GM18858 (cell line): ENCODE measurements around the gene FLT3.

Experiments used
- ATAC-seq: cut with Tn5 transposase; IDR thresholded peaks from one replicate; pipeline ENCODE4 v1.9.1; 2021; ENCODE audit not compliant: unreplicated experiment

FLT3 gene

DNA sequence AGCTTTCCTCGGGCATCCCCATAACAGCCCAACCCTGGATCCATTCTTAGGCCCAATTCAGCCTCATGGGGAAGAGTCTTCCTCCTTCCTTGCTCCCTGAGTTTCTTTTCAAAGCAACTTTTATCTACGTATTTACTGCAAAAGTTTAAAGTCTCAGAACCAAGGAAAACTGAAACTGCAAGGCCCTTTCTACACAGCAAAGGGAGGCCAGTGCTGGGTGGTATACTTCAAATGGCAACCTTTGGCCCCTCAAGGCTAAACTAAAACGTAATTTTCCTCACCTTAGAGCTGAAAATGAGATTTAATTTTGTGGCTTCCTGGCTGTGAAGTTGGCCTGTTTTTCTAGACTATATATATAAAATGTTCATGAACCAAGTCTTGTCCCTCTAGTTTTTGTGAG is 136.9 kb downstream of the FLT3 start:
- no peak for ATAC-seq

DNA sequence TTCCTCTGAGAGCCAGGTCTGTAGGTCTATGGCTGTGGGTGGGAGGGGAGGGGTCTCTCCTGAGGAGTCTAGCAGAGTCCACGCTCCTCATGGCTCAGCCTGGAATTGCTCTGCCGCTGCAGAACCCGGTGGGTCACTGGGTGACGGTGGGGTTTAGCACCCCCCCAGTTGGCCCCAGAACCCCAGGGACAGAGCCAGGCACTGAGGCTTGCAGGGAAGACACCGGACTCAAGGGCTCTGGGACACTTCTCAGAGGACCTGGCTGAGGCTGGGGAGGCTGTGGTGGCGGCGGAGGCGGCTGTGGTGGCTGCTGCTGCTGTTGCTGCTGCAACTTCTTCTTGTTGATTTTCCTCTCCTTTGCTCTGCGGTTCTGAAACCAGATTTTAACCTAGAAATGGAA is 137.4 kb downstream of the FLT3 start:
- no peak for ATAC-seq

DNA sequence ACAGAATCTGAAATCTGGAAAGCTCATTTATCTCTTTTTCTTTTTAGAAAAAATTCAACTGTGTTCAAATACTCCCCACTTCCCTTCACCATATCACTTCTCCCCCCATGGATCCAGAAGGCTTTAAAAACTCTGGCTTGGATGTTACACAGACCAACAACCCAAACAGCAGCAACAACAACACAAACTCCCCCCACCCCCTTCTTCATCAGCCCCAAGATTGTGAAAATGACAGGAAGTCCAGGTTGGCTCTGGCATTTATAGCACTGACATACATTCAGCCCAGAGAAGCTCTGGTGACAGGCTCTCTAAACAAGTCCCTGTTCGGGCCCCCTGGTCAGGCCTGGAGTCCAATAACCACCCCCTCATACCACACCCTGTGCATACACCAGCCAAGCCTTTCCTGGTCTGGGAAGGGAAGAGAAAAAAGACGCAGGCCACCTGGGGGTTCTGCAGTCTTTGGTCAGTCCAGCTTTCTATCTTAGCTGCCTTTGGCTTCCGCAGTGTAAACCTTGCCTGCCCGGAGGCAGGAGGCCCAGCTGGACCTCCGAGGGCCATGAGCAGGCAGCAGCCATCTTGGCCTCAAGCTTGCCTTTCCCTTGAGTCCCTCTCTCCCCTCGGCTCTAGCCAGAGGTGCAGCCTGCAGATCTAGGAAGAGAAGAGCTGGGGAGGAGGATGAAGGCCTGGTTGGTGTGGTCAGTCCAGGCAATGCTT is 138.1 kb downstream of the FLT3 start:
- no peak for ATAC-seq

DNA sequence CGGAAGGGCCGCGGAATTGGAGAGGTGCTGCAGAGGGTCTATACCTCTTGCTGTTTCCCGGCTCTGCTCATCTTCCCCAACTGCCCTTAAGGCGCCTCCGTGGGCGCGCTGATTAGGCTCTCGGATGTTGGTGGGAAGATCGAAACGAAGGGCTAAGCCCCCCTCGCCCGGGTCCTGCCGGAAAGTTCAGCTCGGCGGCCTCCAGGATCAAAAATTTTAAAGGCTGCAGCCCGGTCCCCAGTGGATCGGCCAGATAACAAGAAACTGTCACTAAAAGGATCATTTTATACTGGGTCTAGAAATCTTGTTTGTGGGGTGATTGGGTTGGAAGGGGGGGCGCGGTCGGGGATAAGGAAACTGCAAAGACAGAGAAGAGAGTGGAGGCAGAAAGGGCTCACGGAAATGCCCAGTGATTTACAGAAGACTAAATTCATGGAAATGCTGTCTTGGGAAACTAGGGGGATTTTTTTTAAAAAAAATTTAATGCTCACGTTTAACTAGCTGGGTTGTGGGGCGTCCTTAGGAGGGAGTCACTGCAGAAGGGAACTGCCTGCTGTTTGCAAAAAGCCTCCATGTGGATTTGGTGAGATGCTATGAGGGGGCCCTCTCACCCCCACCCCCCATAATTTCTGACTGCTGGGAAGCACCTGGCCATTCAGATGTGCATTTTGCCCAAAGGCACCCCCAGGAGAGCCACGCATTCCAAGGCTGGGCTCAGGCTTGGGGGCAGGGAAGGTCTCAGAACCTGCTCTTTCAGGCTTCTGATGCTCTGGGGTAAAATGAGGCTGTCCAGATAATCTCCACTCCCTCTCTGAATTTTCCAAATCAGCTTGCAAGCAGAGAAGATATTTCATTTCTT is 138.9 kb downstream of the FLT3 start:
- ATAC-seq, result no peak

DNA sequence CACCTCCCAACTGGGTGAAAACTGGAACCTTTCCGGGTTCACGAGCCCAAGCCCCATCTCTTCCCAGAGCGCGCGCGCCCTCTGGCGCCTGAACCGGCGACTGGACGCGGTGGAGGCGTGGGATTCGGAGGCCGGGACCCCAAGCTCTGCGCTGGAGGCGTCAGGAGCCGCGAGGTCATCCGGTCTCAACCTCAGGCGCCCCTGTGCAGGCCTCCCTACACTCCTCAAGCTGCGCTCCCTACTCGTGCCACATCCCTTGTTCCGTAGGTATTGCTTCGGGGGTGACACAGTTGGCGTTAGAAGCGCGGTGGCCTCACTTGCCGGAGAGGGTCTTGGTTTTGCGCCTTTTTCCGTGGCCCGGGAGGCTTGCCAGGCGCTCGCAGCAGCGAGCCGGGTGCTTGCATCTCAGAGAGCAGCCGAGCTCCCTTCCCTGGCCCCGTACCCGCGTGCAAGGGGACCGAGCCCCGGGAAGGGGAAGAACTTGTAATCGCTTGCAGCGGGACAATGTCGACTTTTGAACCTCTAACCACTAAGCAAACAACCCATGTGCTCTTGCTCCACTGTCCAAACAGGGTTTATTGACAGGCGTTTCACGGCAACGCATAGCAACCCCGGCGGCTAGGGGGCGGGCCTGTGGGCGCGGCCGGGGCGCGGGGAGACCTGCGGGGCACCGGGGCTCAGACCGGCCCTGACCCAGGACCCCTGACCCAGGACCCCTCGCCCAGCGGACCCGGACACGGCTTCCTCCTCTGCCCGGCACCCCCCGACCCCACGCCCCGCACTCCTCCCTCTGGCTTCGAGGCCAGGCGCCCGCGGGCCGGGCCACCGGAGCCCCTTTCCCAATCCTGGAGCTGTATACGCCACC is 139.8 kb downstream of the FLT3 start:
- no peak for ATAC-seq

DNA sequence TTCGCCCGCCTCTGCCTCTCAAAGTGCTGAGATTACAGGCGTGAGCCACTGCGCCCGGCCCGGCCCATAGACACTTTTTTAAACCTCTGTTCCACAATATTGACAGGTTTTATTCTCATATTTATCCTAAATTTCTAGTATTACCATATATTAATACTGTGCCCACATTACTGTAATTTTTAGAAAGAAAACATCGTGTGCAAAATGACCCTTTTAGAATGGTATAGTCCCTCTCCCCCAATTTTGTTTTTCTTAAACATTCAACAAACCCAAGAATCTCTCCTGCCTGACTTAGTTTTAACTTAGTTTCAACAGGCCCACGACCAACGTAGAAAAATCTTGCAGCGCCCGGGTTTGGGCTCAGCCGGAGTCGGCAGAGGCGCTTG is 140.4 kb downstream of the FLT3 start:
- no peak for ATAC-seq

DNA sequence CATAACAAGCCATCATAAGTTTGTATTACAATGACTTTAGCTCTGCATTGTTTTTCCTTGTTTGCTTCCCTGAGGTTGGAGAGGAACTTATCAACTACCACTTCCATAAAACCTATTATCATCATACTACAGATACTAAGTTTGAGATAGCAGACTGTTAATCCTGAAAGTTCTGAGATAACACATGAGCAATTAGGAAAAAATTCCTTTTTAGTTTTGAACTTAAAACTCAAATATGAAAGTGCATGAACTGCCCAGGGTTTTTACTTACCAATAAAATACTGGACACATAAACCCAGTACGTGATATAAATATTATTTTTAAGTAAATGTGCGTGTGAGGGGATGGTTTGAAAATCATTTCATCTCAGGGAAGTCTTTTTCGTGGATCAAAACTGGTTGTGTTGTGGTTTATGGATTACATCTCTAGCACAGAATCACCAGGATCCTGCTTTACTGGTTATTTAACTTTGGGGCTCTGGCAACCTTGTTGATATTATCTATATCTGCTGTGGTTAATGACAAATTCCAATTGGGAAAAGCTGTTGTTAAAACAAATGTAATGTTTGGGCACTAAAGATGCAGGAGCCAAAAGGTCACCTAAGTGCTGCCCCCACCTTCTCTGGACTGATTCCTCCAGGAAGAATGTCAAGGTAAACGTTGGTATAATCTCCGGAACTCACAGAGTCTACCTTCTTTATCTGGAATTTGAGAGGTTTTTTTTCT is 143.6 kb downstream of the FLT3 start:
- no peak for ATAC-seq

DNA sequence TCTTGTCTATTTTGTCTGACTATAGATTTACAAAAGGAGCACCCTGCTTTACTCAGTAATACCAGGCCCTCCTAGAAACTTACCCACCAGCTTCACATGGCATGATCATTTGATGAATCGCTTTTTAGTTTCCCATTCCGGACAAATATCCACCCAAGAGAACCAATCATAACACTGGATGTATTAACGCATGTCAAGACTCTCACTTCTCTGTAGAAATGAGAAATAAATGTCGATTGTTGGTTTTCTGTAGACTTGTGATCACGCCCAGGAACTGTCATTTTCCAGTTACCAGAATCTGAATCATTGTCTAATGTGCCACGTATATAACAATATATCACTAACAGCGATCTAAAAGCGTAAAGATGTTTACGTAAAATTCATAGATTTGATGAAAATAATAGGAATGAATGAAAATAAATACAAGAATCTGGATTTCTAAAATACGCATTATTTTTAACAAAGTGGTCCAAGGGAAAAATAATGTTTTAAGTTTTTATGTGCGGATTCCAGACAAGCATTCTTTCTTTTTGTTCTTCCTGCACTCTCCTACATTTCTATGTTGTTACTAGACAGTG is 145.3 kb downstream of the FLT3 start:
- no peak for ATAC-seq

DNA sequence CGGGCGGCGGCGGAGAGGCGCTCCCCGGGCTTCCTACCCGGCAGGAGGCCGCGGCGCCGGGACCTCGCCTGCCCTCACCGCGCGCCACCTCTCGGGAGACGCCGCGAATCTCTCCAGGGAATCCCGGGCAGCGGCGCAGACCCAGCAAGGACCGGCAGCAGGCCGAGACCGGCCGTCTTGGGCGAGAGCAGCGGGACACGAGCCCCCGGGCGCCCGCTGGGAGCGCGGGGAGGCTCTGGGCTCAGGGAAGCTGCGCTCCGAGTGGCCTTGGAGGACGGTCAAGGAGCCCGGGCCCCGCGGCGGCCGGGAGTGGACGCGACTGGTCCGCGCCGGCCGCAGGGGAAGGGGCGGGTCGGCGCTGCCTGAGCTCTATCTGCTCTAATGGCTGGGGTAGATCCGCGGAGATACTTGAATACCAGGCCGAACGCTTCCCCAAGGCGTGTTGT is 145.9 kb downstream of the FLT3 start:
- ATAC-seq, result no peak

DNA sequence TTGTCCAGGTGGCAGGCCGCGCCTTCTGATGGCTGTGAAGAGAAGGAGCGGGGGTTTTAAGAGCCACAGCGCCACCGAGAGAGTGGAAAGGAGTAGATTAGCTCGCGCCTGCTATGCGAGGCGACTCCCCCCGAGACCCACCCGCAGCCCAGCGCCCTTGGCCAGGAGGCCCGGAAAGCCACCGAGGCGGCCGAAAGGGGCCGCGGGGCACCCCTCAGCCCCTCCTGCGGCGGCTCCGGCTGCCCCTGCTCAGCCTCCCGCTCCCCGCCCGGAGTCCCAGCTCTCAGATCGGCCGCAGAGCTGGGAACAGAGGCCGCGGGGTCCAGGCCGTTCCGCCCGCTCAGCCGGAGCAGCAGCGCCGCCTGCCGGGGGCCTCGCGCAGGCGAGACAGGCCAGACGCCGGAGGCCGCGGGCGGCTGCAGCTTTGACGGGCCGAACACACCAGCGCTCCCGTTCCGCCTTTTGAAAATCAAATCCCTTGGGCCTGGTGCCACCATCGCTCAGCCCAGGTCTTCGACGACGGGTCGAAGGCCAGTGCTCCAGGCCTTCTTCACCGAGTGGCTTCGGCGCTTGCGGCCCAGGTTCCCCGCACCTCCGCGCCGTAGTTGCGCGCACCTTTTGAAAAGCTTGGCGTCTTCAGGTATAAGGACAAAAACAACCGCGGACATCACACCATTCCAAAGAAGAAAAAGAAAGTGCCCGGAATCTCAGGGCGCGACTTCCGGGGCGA is 146.5 kb downstream of the FLT3 start:
- ATAC-seq, result peak; percentile 62
